HT1080 (cell line): ENCODE results near the gene ENOSF1. TPM values are rescaled to one million over a fixed set of nuclear protein-coding genes. Genes with fewer than 3 reads are reported as not detected.
"Not testable (repeated sequence)": the region's sequence is repeated elsewhere in the genome, so short reads cannot be mapped to it uniquely, and the experiment has no call there.

Experiments
- DNase-seq: peaks from one replicate; pipeline ENCODE4 v3.0.0-alpha.2; 2015; ENCODE audit warnings: low read depth
- polyA plus RNA-seq, 2 experiments: library from polyadenylated mRNA; depleted of rRNA; stranded (reverse); fragments of >200 nt; gene quantifications; 2 replicates each; pipeline ENCODE4 v1.2.3, GENCODE V29; 2015
- total RNA-seq: library from RNA; depleted of rRNA; stranded (reverse); fragments of >200 nt; shearing (Covaris generic); gene quantifications from 2 replicates; pipeline ENCODE4 v1.2.3, GENCODE V29; 2014; rRNA removed

Gene ENOSF1
- total RNA-seq = 10.0 and 11.0 TPM in 2 replicates
- polyA plus RNA-seq (2015; cell fraction: cytosol; rRNA removed) = 16.9 and 17.9 TPM in 2 replicates
- 126 and 147 TPM in 2 replicates for polyA plus RNA-seq (2015; cell fraction: nucleus; rRNA removed)

- DNase-seq = peak; percentile 45
Observed at GRCh38 chr18:712401-713134, at the start of gene ENOSF1. Gene ENOSF1, minus strand, starts transcription at chr18:712630. Its CDS starts 43 bp downstream, at chr18:712587.

GRCh38 chr18:759864-760263, 47.4 kb upstream of the ENOSF1 start:
- not testable (repeated sequence) for DNase-seq

- no peak for DNase-seq
Observed at GRCh38 chr18:755506-755905, 43.1 kb upstream of the ENOSF1 start.

- no peak for DNase-seq
Observed at GRCh38 chr18:754656-755055, 42.2 kb upstream of the ENOSF1 start.

GRCh38 chr18:750456-750855, 38.0 kb upstream of the ENOSF1 start:
- DNase-seq = no peak

- no peak for DNase-seq
Observed at GRCh38 chr18:744832-745597, 32.6 kb upstream of the ENOSF1 start.

GRCh38 chr18:741931-742512, 29.6 kb upstream of the ENOSF1 start:
- DNase-seq = peak; percentile 32

- DNase-seq = no peak
Observed at GRCh38 chr18:732371-732770, 19.9 kb upstream of the ENOSF1 start.

GRCh38 chr18:731185-731584, 18.8 kb upstream of the ENOSF1 start:
- DNase-seq = no peak

- no peak for DNase-seq
Observed at GRCh38 chr18:730692-731091, 18.3 kb upstream of the ENOSF1 start.

GRCh38 chr18:730120-730519, 17.7 kb upstream of the ENOSF1 start:
- not testable (repeated sequence) for DNase-seq

- DNase-seq = no peak
Observed at GRCh38 chr18:725646-726045, 13.2 kb upstream of the ENOSF1 start.

- DNase-seq = no peak
Observed at GRCh38 chr18:723541-724080, 11.2 kb upstream of the ENOSF1 start.

- no peak for DNase-seq
Observed at GRCh38 chr18:717003-717402, 4.6 kb upstream of the ENOSF1 start.

- DNase-seq = peak; percentile 33
Observed at GRCh38 chr18:715626-716025, 3.2 kb upstream of the ENOSF1 start.

- DNase-seq = no peak
Observed at GRCh38 chr18:713135-713490, 683 bp upstream of the ENOSF1 start.

- peak; percentile 40 for DNase-seq
Observed at GRCh38 chr18:711657-712400, 601 bp downstream of the ENOSF1 start.

GRCh38 chr18:711310-711656, 1.1 kb downstream of the ENOSF1 start:
- DNase-seq = no peak

GRCh38 chr18:710418-711300, 1.8 kb downstream of the ENOSF1 start:
- no peak for DNase-seq

GRCh38 chr18:709771-710170, 2.7 kb downstream of the ENOSF1 start:
- no peak for DNase-seq
